ENCODE data around the gene RP9. TPM values are rescaled to one million over a fixed set of nuclear protein-coding genes. Genes with fewer than 3 reads are reported as not detected.
A peak's percentile ranks its signal among the peaks of the same experiment; 100 is the strongest.

The RP9 gene
- total and polyA plus RNA-seq, 9 of the 15 experiments (the other 6 are each of a cell fraction or from before 2014, with no cell fraction given) = 10.7 to 44.8 (median 33.4) TPM

GRCh38 chr7:33109005-33109757 lies at the start of gene RP9 (continued):
- no peak for TF ChIP-seq RBM15 (IDR thresholded peaks at IDR 0.05; ENCODE audit: insufficient read depth, low read length)
- TF ChIP-seq STAG1 (CRISPR knock-in tag; IDR thresholded peaks at IDR 0.05; ENCODE audit: borderline replicate concordance) = no peak
- TF ChIP-seq RBBP5 (IDR thresholded peaks at IDR 0.05; ENCODE audit: borderline replicate concordance, insufficient read depth, low read length, poor library complexity, severe bottlenecking) = peak; percentile 97
- TF ChIP-seq TFAP4 (CRISPR knock-in tag; IDR thresholded peaks at IDR 0.05; ENCODE audit: borderline replicate concordance) = peak; percentile 11; the same call in 1 of the 2 replicates
- TF ChIP-seq HDAC3 (IDR thresholded peaks at IDR 0.05; ENCODE audit: borderline replicate concordance, partially characterized antibody) = no peak
- TF ChIP-seq RAD21 (CRISPR knock-in tag; conservative IDR thresholded peaks at IDR 0.05 in 1 of 2, IDR thresholded peaks at IDR 0.05 in 1 of 2) = peak; percentile 38 to 48
- TF ChIP-seq HOMEZ (CRISPR knock-in tag; IDR thresholded peaks at IDR 0.05) = no peak
- no peak for TF ChIP-seq SMARCC2 (IDR thresholded peaks at IDR 0.05; ENCODE audit: low read depth)
- no peak for TF ChIP-seq PREB (CRISPR knock-in tag; IDR thresholded peaks at IDR 0.05)
- TF ChIP-seq THRA (IDR thresholded peaks at IDR 0.05) = no peak
- TF ChIP-seq SAP30 (IDR thresholded peaks at IDR 0.05; ENCODE audit: borderline replicate concordance, insufficient read depth, low read depth, low read length, poor library complexity, severe bottlenecking) = peak; percentile 57
- TF ChIP-seq ZFPM2 (CRISPR knock-in tag; IDR thresholded peaks at IDR 0.05) = 0 out of 2 replicates have a peak, but pooled peaks have one; percentile 30
- TF ChIP-seq MCM3 (IDR thresholded peaks at IDR 0.05) = no peak
- peak; percentile 35 to 59; a peak in 1 of 4 replicates for TF ChIP-seq MAZ (CRISPR knock-in tag; conservative IDR thresholded peaks at IDR 0.05 in 1 of 2, IDR thresholded peaks at IDR 0.05 in 1 of 2)
- peak; percentile 48 to 87 for TF ChIP-seq E2F6 (IDR thresholded peaks at IDR 0.05; ENCODE audit: borderline replicate concordance in 1 of 2, extremely low read depth in 1 of 2, insufficient read depth in 1 of 2, insufficient read length in 1 of 2, low read depth in 1 of 2, low read length in 1 of 2, poor library complexity in 1 of 2, severe bottlenecking in 1 of 2)
- no peak for TF ChIP-seq RBM39 (optimal IDR thresholded peaks at IDR 0.05; ENCODE audit: low read depth, low read length)
- no peak for TF ChIP-seq CBX3 (IDR thresholded peaks at IDR 0.05; ENCODE audit: borderline replicate concordance in 1 of 2, low read length in 2 of 2)
- no peak for TF ChIP-seq RCOR1 (IDR thresholded peaks at IDR 0.05; ENCODE audit: borderline replicate concordance in 1 of 2, low read depth in 2 of 2, low read length in 2 of 2)
- TF ChIP-seq ZBTB17 (CRISPR knock-in tag; IDR thresholded peaks at IDR 0.05) = 0 out of 2 replicates have a peak, but pooled peaks have one; percentile 14
